Measurements from ENCODE around the gene SLC40A1. TPM values are rescaled to one million over a fixed set of nuclear protein-coding genes. Genes with fewer than 3 reads are reported as not detected.

The SLC40A1 gene
- total RNA-seq, 4 donors from 2014 or later: 115 to 285 (median 133) TPM

DNA sequence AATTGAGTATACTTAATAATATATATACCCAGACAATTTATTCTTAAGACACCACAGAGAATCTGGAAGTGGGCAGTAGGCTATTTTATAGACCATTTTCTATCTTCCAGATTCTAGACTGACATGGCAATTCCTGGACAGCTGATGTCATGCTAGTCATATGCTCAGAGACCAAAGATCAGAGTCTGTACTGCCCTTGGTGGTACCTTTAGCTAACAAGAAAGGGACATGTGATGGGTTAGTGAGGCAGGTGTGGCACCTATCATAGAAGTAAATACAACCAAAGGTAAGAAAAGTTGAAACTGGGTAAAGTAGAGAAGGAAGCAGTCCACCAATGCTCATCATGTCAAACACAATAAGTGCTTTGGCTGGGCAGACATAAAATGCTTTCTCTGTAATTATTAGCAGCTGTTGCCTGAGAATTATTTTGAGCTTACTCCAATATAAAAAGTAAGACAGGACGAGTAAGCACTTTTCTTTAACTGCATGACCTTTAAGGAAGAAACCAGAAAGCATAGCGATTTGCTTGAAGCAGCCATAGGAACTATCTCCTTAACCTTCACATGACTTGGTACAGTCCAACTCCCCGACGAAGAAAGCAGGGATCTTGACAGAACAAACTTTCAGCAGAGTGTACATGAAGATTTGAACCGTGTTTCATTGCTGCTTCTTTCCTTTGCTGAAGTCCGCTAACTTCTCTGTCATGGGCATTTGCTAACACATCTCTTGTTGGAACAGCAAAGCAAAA is 47.1 kb downstream of the SLC40A1 start:
- Histone ChIP-seq H3K27me3 (no peaks in the 10 kb centered on the region), H3K4me3 (replicated peaks in 1 of 3) (no peak overlapping the region), H3K27ac (no peak overlapping the region), H3K9me3 (no peaks in the 10 kb centered on the region), H3K4me1 (peaks cover 0 to 3% of the 10 kb centered on the region in 2 donors), H3K36me3 (no peaks in the 10 kb centered on the region)
- DNase-seq: no peak
- intact Hi-C loops (cut with DNase I): no loop called here
- TF ChIP-seq, protein P1, sequence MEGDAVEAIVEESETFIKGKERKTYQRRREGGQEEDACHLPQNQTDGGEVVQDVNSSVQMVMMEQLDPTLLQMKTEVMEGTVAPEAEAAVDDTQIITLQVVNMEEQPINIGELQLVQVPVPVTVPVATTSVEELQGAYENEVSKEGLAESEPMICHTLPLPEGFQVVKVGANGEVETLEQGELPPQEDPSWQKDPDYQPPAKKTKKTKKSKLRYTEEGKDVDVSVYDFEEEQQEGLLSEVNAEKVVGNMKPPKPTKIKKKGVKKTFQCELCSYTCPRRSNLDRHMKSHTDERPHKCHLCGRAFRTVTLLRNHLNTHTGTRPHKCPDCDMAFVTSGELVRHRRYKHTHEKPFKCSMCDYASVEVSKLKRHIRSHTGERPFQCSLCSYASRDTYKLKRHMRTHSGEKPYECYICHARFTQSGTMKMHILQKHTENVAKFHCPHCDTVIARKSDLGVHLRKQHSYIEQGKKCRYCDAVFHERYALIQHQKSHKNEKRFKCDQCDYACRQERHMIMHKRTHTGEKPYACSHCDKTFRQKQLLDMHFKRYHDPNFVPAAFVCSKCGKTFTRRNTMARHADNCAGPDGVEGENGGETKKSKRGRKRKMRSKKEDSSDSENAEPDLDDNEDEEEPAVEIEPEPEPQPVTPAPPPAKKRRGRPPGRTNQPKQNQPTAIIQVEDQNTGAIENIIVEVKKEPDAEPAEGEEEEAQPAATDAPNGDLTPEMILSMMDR (IDR thresholded peaks at IDR 0.05): no peak
- TF ChIP-seq POLR2A (IDR thresholded peaks at IDR 0.05): no peak
- WGBS, 2 donors: 69 to 72% methylated on average over 6 of the region's 6 CpGs

GRCh38 chr2:189530965-189531637 is 49.5 kb downstream of the SLC40A1 start:
- H3K27me3 ChIP-seq: no peaks in the 10 kb centered on the region
- no peak overlapping the region for H3K27ac ChIP-seq
- H3K4me3 ChIP-seq (replicated peaks in 1 of 3): no peak overlapping the region
- peaks cover 11 to 19% of the 10 kb centered on the region in 2 donors for H3K4me1 ChIP-seq
- WGBS, 2 donors: 90 to 91% methylated on average over 3 of the region's 3 CpGs
- H3K9me3 ChIP-seq: no peaks in the 10 kb centered on the region
- no peak for DNase-seq
- no peaks in the 10 kb centered on the region for H3K36me3 ChIP-seq
- TF ChIP-seq, protein P1 (IDR thresholded peaks at IDR 0.05): no peak
- no peak for TF ChIP-seq POLR2A (IDR thresholded peaks at IDR 0.05)
- intact Hi-C loops (cut with DNase I): no loop called here

GRCh38 chr2:189528617-189529016 is 52.0 kb downstream of the SLC40A1 start:
- TF ChIP-seq, protein P1 (IDR thresholded peaks at IDR 0.05): no peak
- no peak for TF ChIP-seq POLR2A (IDR thresholded peaks at IDR 0.05)
- Histone ChIP-seq H3K36me3 (no peaks in the 10 kb centered on the region), H3K27me3 (no peaks in the 10 kb centered on the region), H3K4me3 (replicated peaks in 1 of 3) (no peak overlapping the region), H3K27ac (no peak overlapping the region), H3K9me3 (no peaks in the 10 kb centered on the region), H3K4me1 (peaks cover 11 to 16% of the 10 kb centered on the region in 2 donors)
- intact Hi-C loops (cut with DNase I): no loop called here
- WGBS, 2 donors: 88 to 98% methylated on average over 3 of the region's 3 CpGs
- no peak for DNase-seq

- H3K4me3 ChIP-seq (replicated peaks in 1 of 3): no peak overlapping the region
- intact Hi-C loops (cut with DNase I): no loop called here
- H3K4me1 ChIP-seq: peaks cover 11 to 22% of the 10 kb centered on the region in 2 donors
- no peak for DNase-seq
- H3K9me3 ChIP-seq: no peaks in the 10 kb centered on the region
- WGBS, 2 donors: 86 to 89% methylated on average over 1 of the region's 1 CpG
- no peaks in the 10 kb centered on the region for H3K36me3 ChIP-seq
- no peaks in the 10 kb centered on the region for H3K27me3 ChIP-seq
- TF ChIP-seq POLR2A (IDR thresholded peaks at IDR 0.05): no peak
- TF ChIP-seq, protein P1 (IDR thresholded peaks at IDR 0.05): no peak
- peak overlapping the region in 2 of 3 donors; percentile 20 to 25 for H3K27ac ChIP-seq
These were observed 52.6 kb downstream of the SLC40A1 start for GRCh38 chr2:189527812-189528592.

All from thyroid gland (tissue), 4 donors.